Measurements from ENCODE around the gene PAPLN. TPM values are rescaled to one million over a fixed set of nuclear protein-coding genes. Genes with fewer than 3 reads are reported as not detected.
A peak's percentile ranks its signal among the peaks of the same experiment; 100 is the strongest.

Gene PAPLN
- total and polyA plus RNA-seq, 2 donors from 2014 or later: 19.1 to 132 TPM

- intact Hi-C loops (cut with DNase I): no loop called here
- no peak for TF ChIP-seq CTCF (IDR thresholded peaks at IDR 0.05; ENCODE audit: borderline replicate concordance, extremely low read depth, insufficient read depth)
- Histone ChIP-seq H3K4me1 (ENCODE audit: control insufficient read depth in 2 of 3, insufficient read depth in 2 of 3, low read depth in 1 of 3, low read length in 3 of 3) (peaks cover 0 to 8% (median 0%) of the 10 kb centered on the region in 3 donors), H3K27me3 (ENCODE audit: control insufficient read depth, insufficient read depth, low read length) (no peaks in the 10 kb centered on the region), H3K9ac (ENCODE audit: low read length in 3 of 3) (no peak overlapping the region), H3K9me3 (ENCODE audit: control insufficient read depth in 2 of 3, insufficient read depth in 1 of 3, low read length in 3 of 3) (no peaks in the 10 kb centered on the region), H3K36me3 (ENCODE audit: control insufficient read depth in 2 of 3, insufficient read depth in 3 of 3, low read length in 3 of 3) (peaks cover 0 to 15% (median 11%) of the 10 kb centered on the region in 3 donors), H3K27ac (ENCODE audit: low read depth in 2 of 2, low read length in 2 of 2) (no peak overlapping the region), H3K4me3 (ENCODE audit: low read length in 3 of 3) (no peak overlapping the region)
- DNase-seq: peak in 1 of 5 donors; percentile 48
- no peak for FAIRE-seq
Measured at GRCh38 chr14:73263606-73264005, 26.3 kb downstream of the PAPLN start.

- no peak overlapping the region for H3K4me3 ChIP-seq (ENCODE audit: low read length in 3 of 3)
- intact Hi-C loops (cut with DNase I): no loop called here
- H3K27me3 ChIP-seq (ENCODE audit: control insufficient read depth, insufficient read depth, low read length): no peaks in the 10 kb centered on the region
- H3K27ac ChIP-seq (ENCODE audit: low read depth in 2 of 2, low read length in 2 of 2): no peak overlapping the region
- DNase-seq: peak in 1 of 5 donors; percentile 43
- peaks cover 0 to 8% (median under 1%) of the 10 kb centered on the region in 3 donors for H3K4me1 ChIP-seq (ENCODE audit: control insufficient read depth in 2 of 3, insufficient read depth in 2 of 3, low read depth in 1 of 3, low read length in 3 of 3)
- TF ChIP-seq CTCF (IDR thresholded peaks at IDR 0.05; ENCODE audit: borderline replicate concordance, extremely low read depth, insufficient read depth): no peak
- peaks cover 0 to 13% (median 11%) of the 10 kb centered on the region in 3 donors for H3K36me3 ChIP-seq (ENCODE audit: control insufficient read depth in 2 of 3, insufficient read depth in 3 of 3, low read length in 3 of 3)
- no peaks in the 10 kb centered on the region for H3K9me3 ChIP-seq (ENCODE audit: control insufficient read depth in 2 of 3, insufficient read depth in 1 of 3, low read length in 3 of 3)
- FAIRE-seq: no peak
- H3K9ac ChIP-seq (ENCODE audit: low read length in 3 of 3): no peak overlapping the region
Measured at GRCh38 chr14:73264080-73264884, 27.0 kb downstream of the PAPLN start.

- peaks cover 0 to 12% (median 11%) of the 10 kb centered on the region in 3 donors for H3K36me3 ChIP-seq (ENCODE audit: control insufficient read depth in 2 of 3, insufficient read depth in 3 of 3, low read length in 3 of 3)
- TF ChIP-seq CTCF (IDR thresholded peaks at IDR 0.05; ENCODE audit: borderline replicate concordance, extremely low read depth, insufficient read depth): no peak
- FAIRE-seq: no peak
Measured at GRCh38 chr14:73264885-73265720, 27.8 kb downstream of the PAPLN start.

More at GRCh38 chr14:73264885-73265720, 27.8 kb downstream of the PAPLN start:
- H3K4me1 ChIP-seq (ENCODE audit: control insufficient read depth in 2 of 3, insufficient read depth in 2 of 3, low read depth in 1 of 3, low read length in 3 of 3): peaks cover 0 to 14% (median 5%) of the 10 kb centered on the region in 3 donors
- no peak overlapping the region for H3K27ac ChIP-seq (ENCODE audit: low read depth in 2 of 2, low read length in 2 of 2)
- H3K9ac ChIP-seq (ENCODE audit: low read length in 3 of 3): no peak overlapping the region
- H3K4me3 ChIP-seq (ENCODE audit: low read length in 3 of 3): no peak overlapping the region
- H3K27me3 ChIP-seq (ENCODE audit: control insufficient read depth, insufficient read depth, low read length): no peaks in the 10 kb centered on the region
- intact Hi-C loops (cut with DNase I): no loop called here
- no peaks in the 10 kb centered on the region for H3K9me3 ChIP-seq (ENCODE audit: control insufficient read depth in 2 of 3, insufficient read depth in 1 of 3, low read length in 3 of 3)
- peak in 1 of 5 donors; percentile 36 for DNase-seq

Measured in kidney (tissue), 14 donors.